Activated T-cell treated with anti-CD3 and anti-CD28 coated beads for 1 hour (primary cell): ENCODE measurements around the gene PRSS38.

Experiments used
- DNase-seq: peaks from one replicate; pipeline ENCODE4 v3.0.0-alpha.2; 2020; ENCODE audit warnings: low read depth

The PRSS38 gene

DNA sequence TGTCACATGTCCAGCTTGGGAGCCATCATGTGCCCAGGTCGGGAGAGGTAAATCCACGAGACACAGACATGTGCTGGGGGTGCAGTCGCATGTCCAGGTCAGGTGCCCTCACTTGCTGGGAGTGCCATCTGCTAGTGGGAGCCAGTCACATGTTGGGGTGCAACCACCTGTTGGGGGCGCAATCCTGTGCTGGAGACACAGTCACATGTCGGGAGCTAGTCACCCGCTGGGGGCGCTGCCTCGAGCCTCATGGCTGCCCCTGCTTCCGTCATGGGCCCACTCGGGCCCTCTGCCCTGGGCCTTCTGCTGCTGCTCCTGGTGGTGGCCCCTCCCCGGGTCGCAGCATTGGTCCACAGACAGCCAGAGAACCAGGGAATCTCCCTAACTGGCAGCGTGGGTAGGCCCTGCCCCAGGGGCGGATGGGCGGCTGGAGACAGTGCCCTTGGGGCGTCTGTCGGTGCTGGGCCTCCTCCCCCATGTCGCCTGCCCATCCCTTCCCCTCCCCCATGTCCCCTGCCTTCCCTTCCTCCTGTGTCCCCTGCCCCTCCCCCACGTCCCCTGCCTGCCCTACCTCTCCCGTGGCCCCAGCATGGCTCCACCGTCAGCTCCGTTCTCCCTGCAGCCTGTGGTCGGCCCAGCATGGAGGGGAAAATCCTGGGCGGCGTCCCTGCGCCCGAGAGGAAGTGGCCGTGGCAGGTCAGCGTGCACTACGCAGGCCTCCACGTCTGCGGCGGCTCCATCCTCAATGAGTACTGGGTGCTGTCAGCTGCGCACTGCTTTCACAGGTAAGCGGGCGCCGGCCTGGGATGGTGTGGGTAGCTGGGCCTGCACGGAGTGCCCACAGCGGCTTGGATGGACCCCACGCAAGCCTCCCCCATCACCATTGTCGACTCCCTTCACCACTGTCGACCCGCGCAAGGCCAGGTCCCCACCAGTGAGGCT is at the start of gene PRSS38:
Gene PRSS38 (plus strand): TSS at position 208 of the 942 bp plus-strand sequence. CDS start 42 bp downstream, at position 250.
- no peak for DNase-seq

DNA sequence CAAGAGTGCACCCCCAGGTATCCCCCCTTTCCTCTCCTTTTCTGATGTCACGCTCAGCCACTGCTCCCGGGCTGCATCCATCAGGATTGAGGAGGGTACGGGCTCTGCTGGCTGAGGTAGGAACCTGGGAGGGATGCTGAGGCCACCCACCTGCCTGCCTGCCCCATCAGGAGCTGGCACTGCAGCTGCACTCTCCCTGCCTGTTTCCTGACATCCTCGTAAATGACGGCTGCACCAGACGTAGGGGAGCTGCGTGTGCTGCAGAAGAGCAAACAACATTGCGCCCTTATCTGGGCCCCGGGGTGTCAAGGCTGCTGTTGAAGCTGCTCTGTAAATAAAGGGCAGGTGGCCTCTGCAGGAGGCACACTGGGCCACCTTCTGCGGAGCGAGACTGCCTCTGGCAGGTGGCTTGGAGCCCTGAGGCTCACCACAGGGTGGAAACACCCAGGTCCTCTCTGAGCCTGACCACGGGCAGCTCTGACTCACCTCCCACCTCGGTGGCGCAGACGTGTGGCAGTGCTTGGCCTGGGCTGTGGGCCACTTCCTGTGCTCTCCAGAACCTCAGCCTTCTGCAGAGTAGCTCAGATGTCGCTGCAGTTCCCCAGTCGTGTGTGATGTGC is 49.4 kb upstream of the PRSS38 start:
- peak; percentile 65 for DNase-seq

DNA sequence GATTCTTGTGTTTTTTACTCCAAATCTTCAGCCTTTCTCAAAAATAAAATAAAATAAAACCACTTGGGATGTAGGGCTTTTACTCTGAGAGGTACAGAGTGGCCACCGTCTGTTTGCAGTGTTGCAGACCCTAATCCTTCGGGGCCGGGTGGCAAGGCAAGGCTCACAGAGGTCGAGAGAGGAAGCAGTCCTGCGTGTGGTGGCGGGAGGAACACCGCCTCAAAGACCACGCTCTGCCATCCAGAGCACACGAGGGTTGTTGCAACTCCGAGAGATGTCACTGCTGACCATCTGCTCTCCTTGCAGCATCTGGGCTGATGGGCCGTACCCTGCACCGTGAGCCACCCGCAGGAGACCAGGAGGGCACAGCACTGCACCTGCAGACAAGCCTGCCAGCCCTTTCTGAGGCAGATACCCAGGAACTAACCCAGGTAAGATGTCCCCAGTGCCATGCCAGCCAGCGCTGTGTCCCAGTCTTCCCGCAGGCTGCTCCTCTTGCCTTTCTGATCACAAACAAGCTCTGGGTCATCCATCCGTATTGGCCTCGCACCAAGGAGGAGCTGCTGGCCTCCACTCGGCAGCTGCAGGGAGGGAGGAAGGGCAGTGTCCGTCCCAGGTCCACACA is 48.7 kb upstream of the PRSS38 start:
- DNase-seq = no peak

DNA sequence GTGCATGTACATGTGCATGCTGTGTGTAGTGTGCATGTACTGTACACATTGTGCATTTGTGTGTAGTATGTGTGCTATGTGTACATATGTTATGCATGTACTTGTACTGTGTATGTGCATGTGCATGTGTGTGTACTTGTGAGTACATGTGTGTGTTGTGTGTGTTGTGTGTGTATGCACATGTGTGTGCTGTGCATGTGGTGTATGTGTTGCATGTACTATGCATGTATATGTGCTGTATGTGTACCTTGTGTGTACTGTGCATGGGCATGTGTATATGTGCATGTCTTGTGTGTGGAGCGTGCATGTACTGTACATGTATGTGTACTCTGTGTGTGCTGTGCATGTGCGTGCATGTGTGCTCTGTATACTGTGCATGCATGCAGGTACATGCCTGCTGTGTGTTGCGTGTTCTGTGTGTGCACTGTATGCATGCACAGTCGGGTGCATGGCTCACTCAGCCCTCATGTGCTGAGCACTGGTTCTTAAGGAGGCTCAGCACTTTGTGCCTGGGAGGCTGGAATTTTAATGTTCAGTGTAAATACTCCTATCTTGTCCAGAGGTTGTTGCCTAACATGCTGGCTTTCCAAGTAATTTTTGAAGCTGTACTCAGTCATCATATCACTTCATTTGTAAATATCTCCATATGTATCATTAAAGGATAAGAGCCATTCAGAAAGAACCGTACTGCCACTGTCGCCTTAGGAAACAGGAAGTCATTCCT is 47.9 kb upstream of the PRSS38 start:
- DNase-seq = no peak

DNA sequence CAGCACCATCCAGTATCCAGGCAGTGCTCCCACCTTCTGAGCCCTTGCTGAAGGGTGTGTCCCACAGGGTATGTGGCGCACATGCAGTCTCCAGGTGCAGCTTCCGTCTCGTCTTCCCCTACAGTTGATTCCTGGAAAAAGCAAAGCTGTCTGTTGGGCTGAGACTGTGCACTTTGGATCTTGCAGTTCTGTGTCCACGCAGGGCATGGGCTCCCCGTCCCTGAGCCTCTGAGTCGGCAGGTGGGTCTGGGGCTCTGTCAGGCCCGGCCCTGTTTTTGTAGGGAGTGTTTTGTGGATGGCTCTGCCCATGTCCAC is 47.4 kb upstream of the PRSS38 start:
- no peak for DNase-seq

DNA sequence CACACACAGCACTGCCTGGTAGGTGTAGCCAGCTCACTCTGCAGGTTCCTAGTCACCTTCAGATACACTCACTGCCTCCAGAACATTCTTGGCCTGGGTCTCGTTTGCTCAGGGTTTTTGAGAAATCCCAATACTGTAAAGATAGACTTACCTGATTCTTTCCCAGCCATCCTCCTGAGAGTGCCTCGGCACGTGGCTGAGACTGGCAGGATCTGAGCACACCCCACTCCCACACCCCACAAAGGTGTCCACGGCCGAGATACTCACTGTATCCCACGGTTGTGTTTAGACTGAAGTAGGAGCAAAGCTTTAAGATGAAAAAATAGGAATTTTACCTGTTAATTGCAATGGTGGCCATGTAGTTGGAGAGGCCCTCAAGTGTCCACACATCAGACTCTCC is 46.8 kb upstream of the PRSS38 start:
- no peak for DNase-seq

DNA sequence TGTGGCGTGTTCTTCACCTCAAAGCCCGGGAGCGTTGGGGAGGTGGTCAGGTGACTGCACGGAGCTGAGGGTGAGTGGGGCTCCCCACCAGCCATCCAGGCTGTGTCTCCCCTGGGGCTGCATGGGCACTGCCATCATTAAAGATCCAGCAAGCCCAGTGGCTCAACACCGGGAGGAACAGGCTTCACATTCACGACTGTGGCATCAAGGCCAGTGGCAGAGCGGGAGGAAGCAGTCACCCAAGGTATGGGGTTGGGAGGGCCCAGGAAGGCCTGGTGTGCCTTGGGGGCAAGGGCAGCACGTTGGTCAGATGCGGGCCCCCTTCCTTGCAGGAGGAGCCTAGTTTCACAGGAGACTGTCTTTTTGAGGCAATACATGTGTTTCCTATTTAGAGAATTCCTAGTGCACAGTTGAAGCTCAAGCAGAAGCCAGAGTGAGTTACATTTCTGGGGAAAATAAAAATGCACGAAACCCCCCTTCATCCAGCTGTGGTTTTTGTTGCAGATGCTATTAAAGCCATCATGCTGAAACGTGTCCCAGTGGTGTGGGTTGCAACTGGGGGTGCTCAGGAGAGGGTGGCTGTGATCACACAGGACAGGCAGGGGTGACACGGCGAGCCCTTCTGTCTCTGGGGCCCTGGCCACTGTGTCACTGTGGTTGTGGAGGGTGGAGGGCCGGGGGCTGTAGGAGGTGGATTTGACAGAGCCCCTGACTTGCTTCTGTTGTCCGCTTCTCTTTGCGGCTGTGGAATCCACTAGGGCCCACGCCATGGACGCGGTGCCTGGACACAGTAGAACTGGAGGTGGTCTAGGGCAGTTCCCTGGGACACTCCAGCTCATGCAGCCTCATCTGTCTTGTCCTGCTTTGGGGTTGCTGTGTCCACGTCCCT is 46.2 kb upstream of the PRSS38 start:
- no peak for DNase-seq

DNA sequence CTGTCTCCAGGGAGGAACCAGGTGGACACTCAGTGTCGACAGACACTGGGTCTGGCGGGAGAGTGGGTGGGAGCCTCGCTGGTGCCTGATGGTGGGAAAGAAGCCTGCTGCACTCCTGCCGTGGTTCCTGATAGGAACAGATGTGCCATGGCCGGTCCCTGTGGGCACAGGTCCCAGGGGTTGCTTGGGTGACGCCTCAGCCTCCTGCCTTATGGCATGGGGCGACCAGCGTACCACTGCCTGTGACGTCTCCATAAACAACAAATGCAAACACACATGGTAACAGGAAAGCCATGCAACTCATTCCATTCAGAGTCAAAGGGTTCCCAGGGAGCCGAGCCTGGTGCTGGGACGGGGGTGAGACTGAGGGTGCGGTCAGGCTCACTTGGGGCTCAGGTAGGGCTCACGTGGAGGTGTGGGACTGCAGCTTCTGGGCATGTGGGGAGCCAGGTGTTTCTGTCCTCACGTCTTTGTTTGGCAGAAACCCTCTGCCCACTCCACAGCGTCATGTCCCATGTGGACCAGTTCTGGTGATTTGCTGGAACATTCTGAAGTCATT is 45.5 kb upstream of the PRSS38 start:
- no peak for DNase-seq

DNA sequence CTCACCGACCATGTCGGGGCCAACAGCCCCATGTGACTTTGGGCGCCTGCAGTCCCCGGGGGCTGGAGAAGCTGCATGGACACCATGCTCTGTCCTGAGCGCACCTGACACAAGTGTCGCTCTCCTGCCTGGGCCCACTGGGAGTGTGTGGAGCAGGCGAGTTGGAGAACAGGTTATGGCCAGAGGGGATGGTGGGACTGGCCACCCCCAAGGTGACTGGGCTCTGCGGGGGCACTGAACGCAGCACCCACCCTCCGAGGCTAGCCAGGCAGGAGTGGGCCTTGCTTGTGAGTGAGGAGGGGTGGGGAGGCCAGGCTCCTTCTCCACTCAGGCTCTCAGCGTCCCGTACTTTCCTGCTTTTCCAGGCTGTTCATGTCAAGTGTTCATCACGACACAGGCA is 44.7 kb upstream of the PRSS38 start:
- no peak for DNase-seq

DNA sequence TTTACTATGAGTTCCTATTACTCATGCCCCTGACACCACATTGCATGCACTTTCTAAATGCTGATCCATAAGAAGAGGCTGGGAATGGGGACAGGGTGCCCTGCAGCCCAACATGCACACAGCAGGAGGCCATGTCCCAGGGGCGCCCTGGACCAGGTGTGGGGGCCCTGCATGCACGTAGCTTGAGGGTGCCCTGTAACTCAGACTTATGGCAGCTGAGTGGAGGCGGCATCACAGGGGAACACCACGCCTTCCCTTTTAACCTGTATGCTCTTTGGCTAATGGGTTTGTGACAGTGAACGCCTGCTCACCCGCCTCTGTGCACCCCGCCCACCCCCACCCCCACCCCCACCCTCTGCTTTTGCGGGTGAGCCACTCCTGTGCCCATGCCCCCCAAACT is 44.1 kb upstream of the PRSS38 start:
- no peak for DNase-seq

DNA sequence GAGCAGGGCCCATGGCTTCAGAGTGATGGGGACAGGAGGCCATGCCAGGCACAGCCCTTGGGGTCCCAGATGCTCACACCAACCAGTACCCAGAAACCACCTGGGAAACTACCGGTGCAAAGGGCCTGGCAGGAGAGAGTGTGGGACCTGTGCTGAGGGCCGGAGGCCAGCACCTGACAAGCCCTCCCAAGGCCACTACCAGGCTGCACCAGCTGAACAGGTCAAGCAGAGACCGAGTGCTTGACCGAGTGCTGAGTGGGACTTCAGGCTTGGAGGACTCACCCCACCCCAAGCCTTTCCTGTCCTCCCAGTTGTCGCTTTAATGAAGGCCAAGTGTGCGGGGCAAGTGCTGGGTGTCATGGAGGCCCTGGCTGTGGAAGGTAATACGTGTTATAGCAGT is 43.7 kb upstream of the PRSS38 start:
- no peak for DNase-seq

DNA sequence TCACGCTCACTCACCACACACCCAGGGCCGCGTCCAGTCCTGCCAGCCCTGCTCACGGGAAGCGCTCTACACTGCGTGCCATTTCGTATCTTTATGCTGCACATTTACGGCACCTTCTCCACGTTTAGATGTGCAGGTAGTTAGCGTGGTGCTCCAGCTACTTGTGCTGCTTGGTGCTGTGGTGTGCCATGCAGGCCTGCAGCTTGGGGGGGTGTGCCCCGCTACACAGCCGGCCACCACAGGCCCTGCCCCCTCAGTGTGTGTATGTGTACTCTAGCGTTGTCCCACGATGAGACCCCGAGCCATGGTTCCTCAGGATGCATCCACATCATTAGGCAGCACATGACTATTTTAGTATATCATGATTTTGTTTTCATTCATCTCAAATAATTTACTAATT is 41.9 kb upstream of the PRSS38 start:
- no peak for DNase-seq

DNA sequence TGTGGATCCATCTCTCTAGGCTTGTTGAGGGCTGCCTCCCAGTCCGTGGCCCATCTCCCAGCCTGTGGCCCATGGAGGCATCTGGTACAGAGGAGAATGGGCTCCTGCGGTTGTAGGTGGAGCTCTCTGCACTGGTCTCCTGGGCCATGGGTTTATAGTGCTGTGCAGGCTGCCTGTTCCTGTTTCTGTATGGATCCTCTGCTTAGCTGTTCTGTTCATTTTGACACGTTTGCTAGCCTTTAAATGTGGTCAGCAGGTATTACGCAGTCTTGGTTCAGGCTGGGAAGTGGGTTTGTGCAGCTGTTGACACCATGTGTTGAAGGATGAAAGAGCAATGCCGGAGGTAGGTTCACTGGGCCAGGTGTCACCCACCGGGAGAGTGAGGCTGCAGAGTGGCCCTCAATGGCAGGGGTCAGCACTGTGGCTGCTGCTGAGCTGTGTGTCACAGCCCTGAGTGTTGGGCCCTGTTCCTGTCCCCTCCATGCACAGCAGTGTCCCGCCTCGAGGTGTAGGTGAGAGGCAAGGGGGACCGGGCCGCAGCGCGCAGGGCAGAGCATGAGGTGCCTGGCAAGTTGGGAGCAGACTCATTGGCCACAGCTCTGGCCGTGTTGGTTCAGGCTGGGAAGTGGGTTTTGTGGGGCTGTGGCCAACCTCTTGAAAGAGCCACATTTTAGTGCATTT is 41.3 kb upstream of the PRSS38 start:
- DNase-seq = no peak

DNA sequence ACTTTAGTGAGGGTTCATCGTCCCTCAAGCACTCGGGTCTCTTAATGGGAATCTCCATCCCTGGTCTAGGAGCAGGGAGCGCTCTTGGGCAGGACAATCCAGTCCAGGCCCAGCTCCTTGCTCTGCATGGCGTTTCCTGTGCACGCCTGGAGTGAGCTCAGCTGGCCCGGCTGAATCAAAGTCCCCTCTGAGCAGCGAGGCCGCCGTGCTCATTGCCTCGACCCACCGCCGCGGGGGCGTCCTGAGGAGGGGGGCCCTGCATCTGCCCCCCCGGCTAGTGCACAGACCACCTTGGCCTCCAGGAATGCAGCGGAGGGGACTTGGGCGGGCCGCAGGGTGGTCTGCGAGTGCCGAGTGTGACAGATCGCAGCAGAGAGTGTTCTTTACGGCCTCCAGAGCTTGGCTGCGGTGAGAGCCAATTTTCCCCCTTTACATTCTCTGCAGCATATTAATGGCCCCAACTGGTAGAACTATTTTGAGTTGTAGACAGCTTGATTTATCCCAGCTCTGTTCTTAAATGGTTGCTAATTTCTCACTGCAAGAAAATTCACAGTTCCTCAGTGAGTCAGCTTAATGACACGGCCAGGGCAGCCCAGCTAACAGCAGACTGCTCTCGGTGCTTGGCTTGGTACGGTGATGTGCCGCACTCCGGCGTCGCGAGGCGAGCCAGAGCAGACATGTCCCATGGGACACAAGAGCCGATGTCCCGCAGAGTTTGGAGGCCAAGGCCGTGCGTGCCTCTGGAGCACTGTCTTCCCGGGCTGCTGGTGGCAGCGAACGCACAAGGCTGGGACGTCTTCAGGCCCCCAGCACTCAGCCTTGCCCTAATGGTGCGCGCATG is 40.4 kb upstream of the PRSS38 start:
- no peak for DNase-seq

DNA sequence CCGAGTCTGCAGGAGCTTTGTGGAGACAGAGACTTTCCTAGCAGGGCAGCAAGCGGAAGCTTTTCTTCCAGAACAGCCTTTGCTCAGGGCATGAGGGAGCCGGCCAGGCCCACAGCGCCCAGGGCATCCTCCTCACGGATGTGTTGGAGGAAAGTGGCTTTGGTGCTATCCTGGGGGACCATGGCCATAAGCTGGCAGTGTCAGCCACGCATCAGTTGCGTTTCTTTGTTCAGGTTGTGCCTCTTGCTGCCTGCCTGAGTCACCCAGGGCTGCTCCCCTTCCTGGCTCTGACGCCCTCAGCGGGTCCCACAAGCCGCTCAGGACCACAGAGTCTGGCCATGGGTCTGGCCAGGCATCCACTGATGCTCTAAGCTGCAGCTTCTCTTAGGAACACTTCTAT is 39.6 kb upstream of the PRSS38 start:
- no peak for DNase-seq

DNA sequence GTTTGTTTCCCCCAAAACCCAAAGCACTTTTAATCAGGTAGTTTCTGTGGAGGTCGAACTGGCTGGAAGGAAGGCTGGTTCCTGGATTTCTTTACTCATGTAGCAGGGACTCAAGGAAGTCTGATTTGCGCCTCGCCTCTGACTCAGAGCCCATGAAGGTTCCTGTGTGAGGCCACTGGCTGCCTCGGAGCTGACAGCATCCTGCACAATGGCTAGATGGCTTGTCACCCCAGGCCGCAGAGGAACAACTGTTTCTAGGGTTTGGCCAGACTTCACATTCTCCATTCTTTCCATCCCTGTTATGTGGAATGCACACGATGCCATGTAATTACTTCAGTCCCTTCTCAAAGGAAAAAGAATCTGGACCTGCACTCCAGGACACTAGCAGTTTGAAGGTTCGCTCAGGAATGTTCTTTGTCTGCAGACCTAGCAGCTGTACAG is 39.1 kb upstream of the PRSS38 start:
- DNase-seq = no peak

DNA sequence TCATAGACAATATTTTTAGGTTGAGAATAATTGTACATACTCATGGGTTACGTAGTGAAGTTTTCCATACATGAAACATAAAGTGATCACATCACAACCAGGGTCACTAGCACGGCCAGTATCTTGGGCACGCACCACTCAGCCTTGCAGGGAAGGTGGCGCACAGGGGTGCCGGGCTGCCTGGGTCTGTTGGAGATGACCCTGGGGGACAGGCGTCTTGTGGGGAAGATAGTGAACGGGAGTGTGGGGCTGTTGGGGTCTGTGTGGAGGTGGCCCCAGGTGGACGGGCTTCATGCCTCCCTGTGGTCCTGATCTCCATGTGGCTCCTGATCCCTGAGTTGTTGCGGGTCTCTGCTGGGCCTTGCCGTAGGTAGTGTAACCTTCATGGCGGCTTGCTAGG is 38.3 kb upstream of the PRSS38 start:
- no peak for DNase-seq

DNA sequence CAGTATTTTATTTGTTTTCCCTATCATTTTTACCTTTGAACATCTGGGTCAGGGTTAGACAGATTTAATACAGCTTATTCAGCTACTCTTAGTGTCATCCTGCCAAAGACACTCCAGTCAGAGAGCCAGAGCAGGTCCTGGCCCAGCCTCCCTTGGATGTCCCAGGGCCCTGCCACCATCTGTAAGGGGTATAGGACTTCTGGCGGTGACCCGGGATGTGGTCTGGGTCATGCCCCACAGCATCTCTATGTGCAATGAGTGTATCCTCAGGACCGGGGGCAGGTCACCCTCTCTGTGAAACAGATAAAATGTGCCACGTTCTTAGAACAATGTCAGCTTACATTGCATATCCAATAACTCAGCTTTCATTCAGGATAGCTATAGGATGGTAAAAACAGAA is 37.8 kb upstream of the PRSS38 start:
- no peak for DNase-seq

DNA sequence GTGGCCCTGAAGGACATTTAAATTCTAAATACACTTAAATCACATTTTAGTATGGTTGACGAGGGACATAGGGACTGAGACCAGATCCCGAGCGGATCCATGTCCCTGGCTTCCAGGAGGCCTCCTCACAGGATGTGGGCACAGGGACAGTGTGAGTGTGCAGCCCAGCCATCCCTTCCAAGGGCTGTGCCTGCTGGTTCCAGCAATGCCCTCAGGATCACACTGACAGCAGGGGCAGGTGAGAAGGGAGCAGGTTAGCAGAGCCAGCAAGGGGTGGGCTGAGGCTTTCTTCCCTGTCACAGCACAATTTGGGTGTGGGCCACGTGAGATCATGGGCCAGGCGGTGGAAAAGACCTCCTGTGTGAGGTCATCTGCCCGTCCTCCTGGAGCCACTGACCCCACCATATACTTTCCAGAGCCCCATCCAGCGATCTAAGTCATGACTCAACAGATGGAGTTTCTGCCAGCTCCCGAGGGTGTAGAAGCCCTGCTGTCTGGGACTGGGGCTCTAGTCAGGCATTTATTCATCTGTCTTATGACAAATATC is 37.0 kb upstream of the PRSS38 start:
- DNase-seq = no peak
